SU-DHL-6 (cell line): Measurements from ENCODE around the gene CRELD1.

Source experiments
- H2AFZ ChIP-seq: fragments of 200-600 bp; sonication (generic); 2 replicates; pipeline ENCODE4 v1.6.1; 2014; ENCODE audit warnings: low read depth, mild to moderate bottlenecking, moderate library complexity, mixed read lengths, antibody characterized with exemption, low read length; ENCODE audit not compliant: severe bottlenecking
- H3F3A ChIP-seq: fragments of 200-600 bp; shearing (Covaris generic); 2 replicates; pipeline ENCODE4 v1.6.0; 2016; ENCODE audit warnings: antibody characterized with exemption, mild to moderate bottlenecking; ENCODE audit not compliant: insufficient read depth
- H3K27ac ChIP-seq: fragments of 200-600 bp; sonication (generic); 2 replicates; pipeline ENCODE4 v1.5.1; 2016; ENCODE audit warnings: low read depth, mild to moderate bottlenecking, low read length, moderate library complexity, mixed read lengths
- H3K27me3 ChIP-seq: fragments of 200-600 bp; sonication (generic), shearing (Covaris generic); 2 replicates; pipeline ENCODE4 v1.6.0; 2014; ENCODE audit warnings: mild to moderate bottlenecking, low read length
- H3K36me3 ChIP-seq: fragments of 200-600 bp; sonication (generic); 2 replicates; pipeline ENCODE4 v1.6.1; 2014; ENCODE audit warnings: mild to moderate bottlenecking, low read length, mixed read lengths
- H3K4me2 ChIP-seq: fragments of 300-600, 200-600 bp; shearing (Covaris generic), sonication (generic); 2 replicates; pipeline ENCODE4 v1.6.0; 2014; ENCODE audit warnings: low read length, low read depth, mild to moderate bottlenecking; ENCODE audit not compliant: poor library complexity, severe bottlenecking
- H3K4me3 ChIP-seq: fragments of 200-600 bp; sonication (generic); 2 replicates; pipeline ENCODE4 v1.5.1; 2014; ENCODE audit warnings: antibody characterized with exemption, low read length, mild to moderate bottlenecking, mixed read lengths; ENCODE audit not compliant: insufficient read depth, poor library complexity, severe bottlenecking
- H3K79me2 ChIP-seq: fragments of 200-600 bp; sonication (generic); 2 replicates; pipeline ENCODE4 v1.6.1; 2014; ENCODE audit warnings: mild to moderate bottlenecking, low read length, moderate library complexity; ENCODE audit not compliant: insufficient read depth
- H3K9ac ChIP-seq: fragments of 200-600 bp; sonication (generic); 2 replicates; pipeline ENCODE4 v1.7.0; 2014; ENCODE audit warnings: mild to moderate bottlenecking, low read length
- H3K9me2 ChIP-seq: fragments of 200-600 bp; sonication (generic); replicated peaks from 2 replicates; pipeline ENCODE4 v1.6.1; 2014; ENCODE audit warnings: low read length; ENCODE audit not compliant: insufficient read depth
- H3K9me3 ChIP-seq: fragments of 200-600 bp; sonication (generic); 2 replicates; pipeline ENCODE4 v1.6.1; 2014; ENCODE audit warnings: low read length, mixed read lengths; ENCODE audit not compliant: insufficient read depth
- H4K20me1 ChIP-seq: fragments of 200-600 bp; sonication (generic); 2 replicates; pipeline ENCODE4 v1.6.1; 2014; ENCODE audit warnings: low read depth, mild to moderate bottlenecking, antibody characterized with exemption, low read length, moderate library complexity, mixed read lengths
- EZH2phosphoT487 ChIP-seq: fragments of 200-600 bp; sonication (generic), shearing (Covaris generic); conservative IDR thresholded peaks from 2 replicates; pipeline ENCODE4 v1.6.1; 2018; ENCODE audit warnings: mild to moderate bottlenecking, antibody characterized with exemption, low read length, moderate library complexity, mixed read lengths
- TF ChIP-seq, protein P1 (sequence below): fragments of 200-600 bp; sonication (generic); IDR thresholded peaks from one replicate; pipeline ENCODE4 v1.5.1; 2017; ENCODE audit warnings: antibody characterized with exemption, mild to moderate bottlenecking, low read length, moderate library complexity; ENCODE audit not compliant: insufficient read depth, poor library complexity, severe bottlenecking

CRELD1 gene

DNA sequence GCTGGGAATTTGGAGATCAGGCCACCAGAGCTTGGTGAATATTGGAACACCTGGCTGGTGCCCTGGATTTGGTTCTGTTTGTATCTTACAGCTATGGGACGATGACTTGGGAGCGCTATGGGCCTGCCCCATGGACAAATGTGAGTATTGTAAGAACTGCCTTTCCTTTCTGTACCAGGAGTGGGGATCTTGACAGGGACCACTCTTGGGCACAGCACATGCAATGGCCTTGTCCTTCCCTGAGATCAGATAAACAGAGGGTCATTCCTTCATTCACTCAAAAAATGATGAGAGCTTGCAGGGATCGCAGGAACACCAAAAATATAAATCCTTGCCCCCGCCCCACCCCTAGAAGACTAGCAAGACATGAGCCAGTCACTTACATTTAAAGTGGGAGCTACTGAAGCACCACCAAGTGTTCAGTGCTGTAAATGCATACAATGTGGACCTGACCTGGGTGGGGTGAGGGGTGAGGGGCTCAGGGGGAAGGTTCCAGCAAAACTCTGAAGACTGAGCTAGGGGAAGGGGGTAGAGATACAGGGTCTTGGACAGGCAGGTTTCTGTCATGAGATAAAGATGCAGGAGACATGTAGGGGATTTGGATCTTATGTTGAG, 2.7 kb upstream of the CRELD1 start:
- H3K9ac ChIP-seq = no peak overlapping the region
- H3K27ac ChIP-seq = no peak overlapping the region
- 0 out of 2 replicates have a peak, but pooled peaks cover 4% of the 10 kb centered on the region for H3F3A ChIP-seq
- H3K9me3 ChIP-seq = no peaks in the 10 kb centered on the region
- H3K4me2 ChIP-seq = no peak overlapping the region
- H3K9me2 ChIP-seq = no peaks in the 10 kb centered on the region
- H3K27me3 ChIP-seq = no peaks in the 10 kb centered on the region
- H2AFZ ChIP-seq = no peak overlapping the region
- no peaks in the 10 kb centered on the region for H4K20me1 ChIP-seq
- H3K79me2 ChIP-seq = no peaks in the 10 kb centered on the region
- TF ChIP-seq, protein P1, sequence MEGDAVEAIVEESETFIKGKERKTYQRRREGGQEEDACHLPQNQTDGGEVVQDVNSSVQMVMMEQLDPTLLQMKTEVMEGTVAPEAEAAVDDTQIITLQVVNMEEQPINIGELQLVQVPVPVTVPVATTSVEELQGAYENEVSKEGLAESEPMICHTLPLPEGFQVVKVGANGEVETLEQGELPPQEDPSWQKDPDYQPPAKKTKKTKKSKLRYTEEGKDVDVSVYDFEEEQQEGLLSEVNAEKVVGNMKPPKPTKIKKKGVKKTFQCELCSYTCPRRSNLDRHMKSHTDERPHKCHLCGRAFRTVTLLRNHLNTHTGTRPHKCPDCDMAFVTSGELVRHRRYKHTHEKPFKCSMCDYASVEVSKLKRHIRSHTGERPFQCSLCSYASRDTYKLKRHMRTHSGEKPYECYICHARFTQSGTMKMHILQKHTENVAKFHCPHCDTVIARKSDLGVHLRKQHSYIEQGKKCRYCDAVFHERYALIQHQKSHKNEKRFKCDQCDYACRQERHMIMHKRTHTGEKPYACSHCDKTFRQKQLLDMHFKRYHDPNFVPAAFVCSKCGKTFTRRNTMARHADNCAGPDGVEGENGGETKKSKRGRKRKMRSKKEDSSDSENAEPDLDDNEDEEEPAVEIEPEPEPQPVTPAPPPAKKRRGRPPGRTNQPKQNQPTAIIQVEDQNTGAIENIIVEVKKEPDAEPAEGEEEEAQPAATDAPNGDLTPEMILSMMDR = peak; percentile 21
- no peak for TF ChIP-seq EZH2phosphoT487
- H3K36me3 ChIP-seq = no peaks in the 10 kb centered on the region
- H3K4me3 ChIP-seq = no peak overlapping the region

- Histone ChIP-seq H3K9me3 (no peaks in the 10 kb centered on the region), H3K27ac (no peak overlapping the region), H3F3A (0 out of 2 replicates have a peak, but pooled peaks cover 4% of the 10 kb centered on the region), H4K20me1 (no peaks in the 10 kb centered on the region), H3K9me2 (no peaks in the 10 kb centered on the region), H3K9ac (peak overlapping the region; percentile 74), H2AFZ (peak overlapping the region; percentile 83), H3K27me3 (no peaks in the 10 kb centered on the region), H3K4me3 (peak overlapping the region; percentile 74), H3K79me2 (no peaks in the 10 kb centered on the region), H3K36me3 (no peaks in the 10 kb centered on the region), H3K4me2 (peak overlapping the region; percentile 69)
- no peak for TF ChIP-seq EZH2phosphoT487
- TF ChIP-seq, protein P1 = no peak
Measured at GRCh38 chr3:9932535-9932842, 1.1 kb upstream of the CRELD1 start.

GRCh38 chr3:9932843-9933560, 632 bp upstream of the CRELD1 start:
- H3K9me3 ChIP-seq = no peaks in the 10 kb centered on the region
- H3K27ac ChIP-seq = peak overlapping the region; percentile 64
- H3K9ac ChIP-seq = peak overlapping the region; percentile 74
- H4K20me1 ChIP-seq = no peaks in the 10 kb centered on the region
- H3K27me3 ChIP-seq = no peaks in the 10 kb centered on the region
- no peaks in the 10 kb centered on the region for H3K79me2 ChIP-seq
- TF ChIP-seq, protein P1 = peak; percentile 65
- TF ChIP-seq EZH2phosphoT487 = no peak
- no peaks in the 10 kb centered on the region for H3K36me3 ChIP-seq
- 0 out of 2 replicates have a peak, but pooled peaks cover 4% of the 10 kb centered on the region for H3F3A ChIP-seq
- peak overlapping the region; percentile 83 for H2AFZ ChIP-seq
- peak overlapping the region; percentile 69 for H3K4me2 ChIP-seq
- H3K9me2 ChIP-seq = no peaks in the 10 kb centered on the region
- peak overlapping the region; percentile 74 for H3K4me3 ChIP-seq
